GM19452 (cell line): Measurements from ENCODE around the gene CRB1.

Experiments used
- ATAC-seq: cut with Tn5 transposase; IDR thresholded peaks from one replicate; pipeline ENCODE4 v1.9.1; 2021; ENCODE audit not compliant: unreplicated experiment

The CRB1 gene

DNA sequence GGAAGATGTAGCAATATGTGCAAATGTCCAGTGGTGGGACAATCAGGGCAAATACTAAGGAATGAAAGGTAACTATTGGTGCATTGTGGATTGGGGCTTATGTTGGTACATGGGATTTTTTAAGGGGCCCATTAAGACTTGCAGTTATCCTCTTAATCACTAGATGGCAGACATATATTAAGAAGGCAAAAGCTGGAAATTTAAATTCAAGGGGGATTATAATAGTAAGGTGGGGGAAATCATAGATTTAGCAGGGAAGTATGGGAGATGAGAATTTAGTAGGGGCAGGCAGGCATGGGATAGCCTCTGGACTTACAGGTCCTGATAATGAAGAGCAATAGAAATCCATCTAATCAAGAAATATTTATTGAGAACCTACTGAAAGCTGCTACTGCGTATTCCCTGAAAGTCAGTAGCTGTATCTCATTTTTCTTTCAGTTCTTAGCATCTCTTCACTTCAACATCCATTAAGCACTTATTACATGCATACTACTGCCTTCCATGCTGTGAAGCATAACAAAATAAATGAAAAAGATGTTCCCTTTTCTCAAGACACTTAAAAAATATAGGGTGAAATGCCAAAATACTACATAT lies 251.8 kb downstream of the CRB1 start:
- ATAC-seq, result no peak

DNA sequence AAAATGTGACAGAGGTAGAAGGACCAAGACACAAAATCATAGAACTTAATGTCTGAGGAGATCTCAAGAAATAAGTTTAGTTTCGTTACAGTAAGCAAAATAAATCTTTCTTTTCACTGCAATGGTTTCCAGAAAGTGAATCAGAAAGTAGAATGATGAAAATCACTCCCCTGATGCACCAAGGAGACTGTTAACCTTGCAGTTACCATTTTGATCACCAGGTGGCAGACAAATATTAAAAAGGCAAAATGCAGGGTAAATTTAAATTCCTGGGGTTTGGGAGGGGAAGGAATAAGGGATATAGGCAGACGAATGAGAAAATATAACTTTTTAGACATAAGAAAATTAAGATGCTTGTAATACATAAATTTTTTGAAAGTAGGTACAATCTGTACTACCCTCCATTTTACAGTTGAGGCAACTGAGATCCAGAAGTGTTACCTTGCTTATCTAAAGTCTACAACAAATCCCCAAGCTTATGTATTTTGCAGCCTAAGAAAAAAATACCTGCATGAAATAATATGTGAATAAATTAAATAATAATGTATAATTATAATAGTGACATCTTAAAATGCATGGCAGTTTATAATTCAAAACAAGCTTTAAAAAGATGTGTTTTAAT lies 253.2 kb downstream of the CRB1 start:
- ATAC-seq, result peak; percentile 80

DNA sequence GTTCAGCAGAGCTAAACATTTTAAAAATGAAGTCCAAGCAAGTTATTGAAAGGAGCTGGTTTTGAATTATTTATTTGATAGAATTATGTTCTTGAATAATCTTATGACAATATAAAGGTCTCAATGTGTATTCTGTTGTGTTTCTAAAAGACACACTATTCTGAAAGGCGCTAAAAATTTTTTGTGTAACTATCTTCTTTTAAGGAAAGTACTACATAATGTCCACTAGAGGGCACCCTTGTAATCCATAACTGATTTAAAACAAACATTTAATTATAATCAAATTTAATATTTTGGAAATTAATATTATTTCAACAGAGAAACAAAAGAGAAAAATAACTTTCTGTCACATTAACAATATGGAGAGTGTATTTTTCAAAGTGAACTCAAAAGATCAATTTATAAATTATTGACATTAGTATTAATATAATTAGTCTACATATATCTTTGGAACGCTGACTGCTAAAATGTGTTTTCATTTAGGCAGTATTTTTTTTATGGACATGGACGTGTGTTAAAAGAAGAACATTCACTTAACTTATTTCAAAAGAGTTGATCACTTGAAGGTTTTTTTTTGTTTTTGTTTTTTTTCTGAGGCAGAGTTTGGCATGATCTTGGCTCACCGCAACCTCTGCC lies 258.8 kb downstream of the CRB1 start:
- ATAC-seq, result no peak
